Measurements from ENCODE around the gene GSS.

DNA sequence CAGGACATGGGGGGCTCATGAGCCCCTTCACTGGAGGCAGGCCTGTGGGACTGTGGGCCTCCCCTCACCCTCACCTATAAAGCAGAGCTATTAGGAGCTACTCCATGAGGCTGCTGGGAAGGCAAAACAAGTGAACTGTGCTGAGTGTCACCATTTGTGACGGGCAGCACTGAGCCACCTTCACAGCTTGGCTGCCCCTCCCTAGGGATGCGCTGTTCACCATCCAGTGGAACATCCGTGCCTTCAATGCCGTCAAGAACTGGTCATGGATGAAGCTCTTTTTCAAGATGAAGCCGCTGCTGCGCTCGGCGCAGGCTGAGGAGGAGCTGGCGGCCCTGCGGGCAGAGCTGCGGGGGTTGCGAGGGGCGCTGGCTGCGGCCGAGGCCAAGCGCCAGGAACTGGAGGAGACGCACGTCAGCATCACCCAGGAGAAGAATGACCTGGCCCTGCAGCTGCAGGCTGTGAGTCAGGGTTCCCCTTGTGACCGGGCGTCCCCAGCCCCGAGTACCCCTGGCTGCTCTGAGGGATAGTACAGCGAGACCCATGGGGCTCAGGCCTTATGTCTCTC is 38.4 kb upstream of the GSS start:
- TF ChIP-seq POLR2A (IDR thresholded peaks at IDR 0.05; ENCODE audit: low read depth, low read length) (no peak), TAF1 (IDR thresholded peaks at IDR 0.05; ENCODE audit: low read depth, low read length) (no peak), POLR2AphosphoS5 (IDR thresholded peaks at IDR 0.05; ENCODE audit: low read depth, low read length) (no peak), SPI1 (IDR thresholded peaks at IDR 0.05; ENCODE audit: low read depth, low read length) (no peak), POU2F2 (IDR thresholded peaks at IDR 0.05; ENCODE audit: low read depth, low read length) (no peak)
